BLaER1 (cell line): ENCODE results near the gene HECTD4.
"Not testable (repeated sequence)": the region's sequence is repeated elsewhere in the genome, so short reads cannot be mapped to it uniquely, and the experiment has no call there.

Source experiments
- H3K27ac ChIP-seq: shearing (Covaris generic); formaldehyde crosslinking; 2 replicates; pipeline ENCODE4 v1.8.1; 2022
- H3K27me3 ChIP-seq: shearing (Covaris generic); formaldehyde crosslinking; 2 replicates; pipeline ENCODE4 v1.8.1; 2022
- H3K36me3 ChIP-seq: shearing (Covaris generic); formaldehyde crosslinking; 2 replicates; pipeline ENCODE4 v1.8.1; 2022
- H3K4me1 ChIP-seq: shearing (Covaris generic); formaldehyde crosslinking; 2 replicates; pipeline ENCODE4 v1.8.1; 2022
- H3K4me2 ChIP-seq: shearing (Covaris generic); formaldehyde crosslinking; 2 replicates; pipeline ENCODE4 v1.8.1; 2022
- H3K4me3 ChIP-seq: shearing (Covaris generic); formaldehyde crosslinking; 2 replicates; pipeline ENCODE4 v1.8.1; 2022
- H3K9ac ChIP-seq: shearing (Covaris generic); formaldehyde crosslinking; 2 replicates; pipeline ENCODE4 v1.8.1; 2022
- H3K9me3 ChIP-seq: shearing (Covaris generic); formaldehyde crosslinking; 2 replicates; pipeline ENCODE4 v1.8.1; 2022
- H4K20me1 ChIP-seq: shearing (Covaris generic); formaldehyde crosslinking; 2 replicates; pipeline ENCODE4 v1.8.1; 2022
- Cebpa-rat ChIP-seq: shearing (Covaris generic); IDR thresholded peaks from 2 replicates; pipeline ENCODE4 v1.8.1; 2022

HECTD4 gene

DNA sequence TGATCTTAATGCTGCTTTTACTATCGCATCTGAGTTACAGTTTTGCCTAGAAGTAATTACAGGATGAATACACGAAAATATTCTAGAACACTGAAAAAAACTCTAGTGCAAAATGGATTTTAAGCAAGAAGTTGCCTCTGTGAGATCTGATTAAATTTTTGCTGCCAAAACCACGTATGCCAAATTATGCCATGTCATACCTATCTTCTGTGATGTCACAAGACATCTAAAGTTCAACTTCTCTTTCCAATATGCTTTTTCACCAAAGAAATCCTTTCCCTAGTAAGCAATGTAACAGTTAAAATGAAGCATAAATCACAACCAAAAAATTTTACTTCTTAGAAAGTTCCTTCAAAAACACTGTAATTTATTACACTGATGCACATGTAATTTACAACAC is 39.6 kb downstream of the HECTD4 start:
- H3K4me3 ChIP-seq = no peak overlapping the region
- peaks cover 10% of the 10 kb centered on the region for H3K36me3 ChIP-seq
- H3K4me2 ChIP-seq = no peak overlapping the region
- peaks cover 8% of the 10 kb centered on the region for H3K4me1 ChIP-seq
- no peak overlapping the region for H3K27ac ChIP-seq
- TF ChIP-seq Cebpa-rat = no peak
- H3K9ac ChIP-seq = no peak overlapping the region
- H4K20me1 ChIP-seq = peaks cover 100% of the 10 kb centered on the region
- no peaks in the 10 kb centered on the region for H3K9me3 ChIP-seq
- no peaks in the 10 kb centered on the region for H3K27me3 ChIP-seq

DNA sequence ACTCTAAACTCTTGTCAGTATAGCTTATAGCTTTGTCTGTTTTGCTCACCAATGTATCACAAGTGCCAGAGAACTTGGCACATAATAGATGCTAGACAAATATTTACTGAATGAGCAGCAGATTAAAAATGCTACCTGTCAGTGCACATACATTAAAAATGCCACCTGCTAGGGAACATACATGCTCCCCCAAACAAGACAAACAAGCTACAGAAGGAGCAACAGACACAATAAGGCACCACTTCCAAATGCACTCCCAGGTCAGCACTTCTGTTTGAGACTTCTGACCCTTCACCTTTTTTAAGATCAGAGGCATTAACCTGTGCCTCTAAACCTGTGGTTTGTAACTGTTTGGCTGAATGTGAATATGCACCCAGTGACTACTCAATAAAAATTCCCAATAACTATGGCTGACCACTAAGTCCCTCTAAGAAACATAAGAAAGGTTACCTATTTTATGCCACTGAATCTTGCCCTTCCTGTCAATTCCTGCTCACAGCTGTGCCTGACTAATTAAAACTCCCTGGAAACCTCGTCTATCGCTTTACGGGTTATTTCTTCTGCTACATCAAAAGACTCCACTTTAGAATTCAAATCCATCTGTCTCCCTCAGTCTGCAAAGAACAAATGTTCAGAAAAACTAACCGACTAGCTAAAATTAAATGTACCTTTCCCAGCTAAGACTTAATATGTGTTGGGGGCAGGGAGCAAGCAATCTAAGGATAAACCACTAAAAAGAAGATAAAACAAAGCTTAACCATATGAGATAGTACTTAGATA is 41.0 kb downstream of the HECTD4 start:
- H3K36me3 ChIP-seq = peaks cover 10% of the 10 kb centered on the region
- H3K4me3 ChIP-seq = no peak overlapping the region
- H3K4me1 ChIP-seq = peaks cover 8% of the 10 kb centered on the region
- no peak overlapping the region for H3K4me2 ChIP-seq
- no peaks in the 10 kb centered on the region for H3K9me3 ChIP-seq
- H3K27ac ChIP-seq = no peak overlapping the region
- H3K27me3 ChIP-seq = no peaks in the 10 kb centered on the region
- H4K20me1 ChIP-seq = peaks cover 97% of the 10 kb centered on the region
- TF ChIP-seq Cebpa-rat = no peak
- no peak overlapping the region for H3K9ac ChIP-seq

DNA sequence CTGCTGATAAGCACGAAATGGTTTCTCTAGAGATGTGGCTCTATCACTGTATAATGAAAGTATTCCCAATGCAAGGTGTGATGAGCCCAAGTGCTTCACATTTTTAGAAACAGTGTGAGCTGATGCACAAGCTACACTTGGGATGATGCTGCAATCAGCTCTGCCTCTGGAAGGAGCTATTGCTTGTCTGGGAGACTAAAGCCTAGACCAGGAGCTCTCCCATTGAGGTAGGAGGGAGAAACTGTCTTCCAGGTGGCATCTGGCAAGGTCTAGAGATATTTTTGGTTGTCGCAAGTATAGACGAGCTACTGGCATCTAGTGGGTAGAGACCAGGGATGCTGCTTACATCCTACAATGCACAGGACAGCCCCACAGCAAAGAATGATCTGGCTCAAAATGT is 42.0 kb downstream of the HECTD4 start:
- Histone ChIP-seq H3K36me3 (peaks cover 14% of the 10 kb centered on the region), H3K9me3 (no peaks in the 10 kb centered on the region), H4K20me1 (peaks cover 92% of the 10 kb centered on the region), H3K4me3 (no peak overlapping the region), H3K4me2 (no peak overlapping the region), H3K27ac (no peak overlapping the region), H3K4me1 (no peaks in the 10 kb centered on the region), H3K9ac (no peak overlapping the region), H3K27me3 (no peaks in the 10 kb centered on the region)
- no peak for TF ChIP-seq Cebpa-rat

DNA sequence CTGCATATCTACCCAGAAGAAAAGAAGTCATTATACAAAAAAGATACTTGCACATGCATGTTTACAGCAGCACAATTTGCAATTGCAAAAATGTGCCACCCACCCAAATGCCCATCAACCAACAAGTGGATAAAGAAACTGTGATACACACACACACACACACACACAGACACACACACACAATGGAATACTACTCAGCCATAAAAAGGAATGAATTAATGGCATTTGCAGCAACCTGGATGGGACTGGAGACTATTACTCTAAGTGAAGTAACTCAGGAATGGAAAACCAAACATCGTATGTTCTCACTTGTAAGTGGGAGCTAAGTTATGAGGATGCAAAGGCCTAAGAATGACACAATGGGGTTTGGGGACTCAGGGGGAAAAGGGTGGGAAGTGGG is 47.2 kb downstream of the HECTD4 start:
- H3K27ac ChIP-seq, H3K4me3 ChIP-seq, H3K9me3 ChIP-seq, H3K27me3 ChIP-seq, H3K9ac ChIP-seq, H3K4me2 ChIP-seq: not testable (repeated sequence)
- Histone ChIP-seq H4K20me1 (peaks cover 85% of the 10 kb centered on the region), H3K4me1 (peaks cover 16% of the 10 kb centered on the region), H3K36me3 (peaks cover 17% of the 10 kb centered on the region)

DNA sequence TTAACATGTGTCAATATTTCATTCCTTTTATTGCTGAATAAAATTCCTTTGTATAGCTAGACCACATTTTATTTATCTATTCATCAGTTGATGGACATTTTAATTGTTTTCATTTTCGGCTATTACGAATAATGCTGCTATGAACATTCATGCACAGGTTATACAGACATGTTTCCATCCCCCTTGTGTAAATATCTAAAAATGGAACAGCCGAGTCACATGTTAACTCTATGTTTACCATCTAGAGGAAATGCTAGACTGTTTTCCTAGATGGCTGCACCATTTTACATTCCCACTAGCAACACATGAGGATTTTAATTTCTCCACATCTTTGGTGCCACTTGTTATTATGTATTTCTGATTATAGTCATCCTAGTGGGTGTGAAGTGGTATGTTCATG is 49.2 kb downstream of the HECTD4 start:
- no peak for TF ChIP-seq Cebpa-rat
- Histone ChIP-seq H3K4me3 (no peak overlapping the region), H3K4me1 (peaks cover 16% of the 10 kb centered on the region), H3K4me2 (no peak overlapping the region), H3K9ac (no peak overlapping the region), H3K27me3 (no peaks in the 10 kb centered on the region), H4K20me1 (peaks cover 85% of the 10 kb centered on the region), H3K9me3 (no peaks in the 10 kb centered on the region), H3K36me3 (peaks cover 9% of the 10 kb centered on the region; the same call in 1 of the 2 replicates), H3K27ac (no peak overlapping the region)

DNA sequence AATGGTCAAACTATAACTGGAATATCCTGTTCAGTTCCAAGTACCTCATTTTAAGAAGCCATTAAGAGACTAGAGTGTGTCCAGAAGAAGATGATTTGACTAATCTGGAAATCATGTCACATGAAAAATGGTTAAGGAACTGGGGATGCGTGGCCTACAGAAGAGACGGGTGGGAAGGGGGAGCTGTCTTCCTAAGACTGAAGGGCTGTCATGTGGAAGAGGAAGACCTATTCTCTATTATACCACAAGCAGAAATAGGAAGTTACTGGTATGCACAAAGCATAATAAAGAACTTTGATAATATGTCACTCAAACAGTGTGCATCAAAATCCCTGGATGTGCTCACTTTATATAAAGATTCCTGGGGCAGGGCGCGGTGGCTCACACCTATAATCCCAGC is 50.3 kb downstream of the HECTD4 start:
- Histone ChIP-seq H4K20me1 (peaks cover 82% of the 10 kb centered on the region), H3K4me3 (no peak overlapping the region), H3K36me3 (peaks cover 7% of the 10 kb centered on the region; the same call in 1 of the 2 replicates), H3K4me2 (no peak overlapping the region), H3K9ac (no peak overlapping the region), H3K4me1 (peaks cover 16% of the 10 kb centered on the region), H3K9me3 (no peaks in the 10 kb centered on the region), H3K27ac (no peak overlapping the region), H3K27me3 (no peaks in the 10 kb centered on the region)
- TF ChIP-seq Cebpa-rat = no peak

DNA sequence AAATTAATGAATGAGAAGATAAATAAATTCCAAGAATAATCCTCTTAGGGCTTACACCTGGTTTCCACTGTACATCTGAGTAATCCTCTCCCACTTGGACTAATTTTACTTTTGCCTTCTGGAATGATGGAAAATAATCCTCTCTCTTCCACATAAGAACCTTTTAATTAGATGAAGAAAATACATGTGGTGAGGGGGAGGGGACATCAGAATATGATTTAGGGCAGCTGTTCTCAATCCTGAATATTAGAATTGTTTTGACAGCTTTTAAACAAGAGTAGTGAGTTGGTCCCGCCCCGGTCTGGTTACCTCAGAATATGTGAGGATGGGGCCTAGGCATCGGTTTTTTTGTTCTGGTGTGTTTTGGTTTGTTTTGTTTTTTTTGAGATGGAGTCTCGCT is 51.5 kb downstream of the HECTD4 start:
- TF ChIP-seq Cebpa-rat = no peak
- Histone ChIP-seq H4K20me1 (peaks cover 90% of the 10 kb centered on the region), H3K27me3 (no peaks in the 10 kb centered on the region), H3K4me3 (no peak overlapping the region), H3K4me1 (peaks cover 16% of the 10 kb centered on the region), H3K36me3 (peaks cover 13% of the 10 kb centered on the region; the same call in 1 of the 2 replicates), H3K9me3 (no peaks in the 10 kb centered on the region), H3K9ac (no peak overlapping the region), H3K27ac (no peak overlapping the region), H3K4me2 (no peak overlapping the region)

DNA sequence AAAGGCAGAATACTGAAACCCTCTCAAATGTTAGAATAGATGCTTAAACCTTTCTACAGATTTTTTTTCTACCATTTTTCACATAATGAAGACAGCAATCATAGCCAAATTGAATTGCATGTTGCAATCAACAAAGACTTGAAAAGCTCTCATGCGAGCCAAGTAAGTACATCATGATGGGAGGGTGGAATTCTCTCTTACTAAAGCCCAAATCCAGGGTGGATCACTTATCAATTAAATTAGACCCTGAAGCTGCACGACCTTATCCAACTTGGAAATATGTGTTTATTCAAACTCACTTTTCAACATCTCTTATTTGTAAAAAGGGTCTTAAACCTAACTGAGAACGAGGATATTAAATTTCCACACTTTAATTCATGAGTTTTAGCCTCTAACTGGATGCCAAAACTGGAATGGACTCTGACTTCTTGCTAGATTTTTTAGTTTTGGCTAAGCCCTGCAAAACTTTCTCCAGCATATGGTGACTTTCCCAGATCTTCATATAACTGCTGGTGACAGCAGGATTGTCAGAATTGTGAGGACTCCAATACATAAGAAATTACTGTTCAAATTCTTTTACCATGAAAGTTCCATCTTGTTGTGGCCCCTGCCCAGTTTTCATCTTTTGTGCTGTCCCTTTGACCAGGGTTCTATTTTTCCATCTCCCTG is 53.6 kb downstream of the HECTD4 start:
- no peak for TF ChIP-seq Cebpa-rat
- Histone ChIP-seq H3K9ac (no peak overlapping the region), H3K4me1 (peaks cover 15% of the 10 kb centered on the region), H3K9me3 (no peaks in the 10 kb centered on the region), H4K20me1 (peaks cover 87% of the 10 kb centered on the region), H3K27ac (no peak overlapping the region), H3K27me3 (no peaks in the 10 kb centered on the region), H3K4me3 (no peak overlapping the region), H3K4me2 (no peak overlapping the region), H3K36me3 (0 out of 2 replicates have a peak, but pooled peaks cover 6% of the 10 kb centered on the region)

DNA sequence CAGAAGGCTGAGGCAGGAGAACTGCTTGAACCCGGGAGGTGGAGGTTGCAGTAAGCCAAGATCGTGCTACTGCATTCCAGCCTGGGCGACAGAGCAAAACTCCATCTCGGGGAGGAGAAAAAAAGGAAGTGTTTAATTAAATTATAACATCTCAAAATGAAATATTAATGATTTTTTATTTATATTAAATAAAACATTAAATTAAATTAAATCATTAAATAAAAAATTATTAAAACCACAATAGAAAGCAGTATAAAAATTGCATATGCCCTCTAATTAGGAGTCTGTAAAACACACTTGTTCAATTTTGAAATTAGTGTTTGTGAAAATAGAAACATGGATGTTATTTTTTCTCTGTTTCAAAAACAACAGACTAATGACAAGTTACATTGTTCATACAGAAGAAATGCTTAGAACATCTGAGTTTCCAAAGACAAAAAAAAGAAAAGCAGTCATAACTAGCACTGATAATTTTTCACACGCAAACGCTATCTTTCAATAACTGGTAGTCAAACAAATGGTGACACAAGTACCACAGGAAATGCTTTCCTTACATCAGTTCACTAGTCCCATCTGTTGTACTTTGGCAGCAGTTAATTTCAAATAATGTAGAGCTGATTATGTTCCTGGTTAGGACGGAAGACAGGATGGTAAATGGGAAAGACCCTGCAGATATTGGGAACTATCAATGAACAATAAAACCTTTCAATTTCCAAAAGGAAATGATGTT is 54.9 kb downstream of the HECTD4 start:
- no peak overlapping the region for H3K9ac ChIP-seq
- no peak overlapping the region for H3K4me2 ChIP-seq
- no peak overlapping the region for H3K27ac ChIP-seq
- H4K20me1 ChIP-seq = peaks cover 83% of the 10 kb centered on the region
- H3K27me3 ChIP-seq = no peaks in the 10 kb centered on the region
- H3K4me3 ChIP-seq = no peak overlapping the region
- TF ChIP-seq Cebpa-rat = no peak
- H3K36me3 ChIP-seq = 0 out of 2 replicates have a peak, but pooled peaks cover 6% of the 10 kb centered on the region
- no peaks in the 10 kb centered on the region for H3K9me3 ChIP-seq
- peaks cover 7% of the 10 kb centered on the region for H3K4me1 ChIP-seq
